Neural cell (in vitro differentiated cells): ENCODE results near the gene WDR7. TPM values are rescaled to one million over a fixed set of nuclear protein-coding genes. Genes with fewer than 3 reads are reported as not detected.

ENCODE experiments used
- H2AFZ ChIP-seq: fragments of 200-600, 300-800 bp; sonication (generic), shearing (Covaris generic); 2 replicates; pipeline ENCODE4 v1.6.0; 2014; ENCODE audit warnings: low read depth, mild to moderate bottlenecking, antibody characterized with exemption, low read length, moderate library complexity
- H3F3A ChIP-seq: fragments of 200-600 bp; shearing (Covaris generic); 2 replicates; pipeline ENCODE4 v1.6.1; 2016; ENCODE audit warnings: mild to moderate bottlenecking, moderate library complexity, mixed read lengths, antibody characterized with exemption, low read length; ENCODE audit not compliant: insufficient read depth, poor library complexity, severe bottlenecking
- H3K27ac ChIP-seq: fragments of 200-600, 300-800 bp; sonication (generic), shearing (Covaris generic); 2 replicates; pipeline ENCODE4 v1.5.1; 2014; ENCODE audit warnings: mild to moderate bottlenecking, low read length, moderate library complexity
- H3K27me3 ChIP-seq: fragments of 300-800, 200-600 bp; sonication (generic), shearing (Covaris generic); 2 replicates; pipeline ENCODE4 v1.6.0; 2014; ENCODE audit warnings: mild to moderate bottlenecking, low read depth, low read length, moderate library complexity; ENCODE audit not compliant: insufficient read depth
- H3K36me3 ChIP-seq: fragments of 300-800, 200-600 bp; sonication (generic), shearing (Covaris generic); 2 replicates; pipeline ENCODE4 v1.5.1; 2014; ENCODE audit warnings: mild to moderate bottlenecking, antibody characterized with exemption, low read length, moderate library complexity; ENCODE audit not compliant: insufficient read depth
- H3K4me2 ChIP-seq: fragments of 300-800, 200-600 bp; sonication (generic), shearing (Covaris generic); 2 replicates; pipeline ENCODE4 v1.6.0; 2014; ENCODE audit warnings: mild to moderate bottlenecking, low read length
- H3K4me3 ChIP-seq: fragments of 300-800, 200-600 bp; sonication (generic), shearing (Covaris generic); 2 replicates; pipeline ENCODE4 v1.5.1; 2014; ENCODE audit warnings: mild to moderate bottlenecking, low read length, moderate library complexity
- H3K79me2 ChIP-seq: fragments of 200-600 bp; shearing (Covaris generic); replicated peaks from 2 replicates; pipeline ENCODE4 v1.6.0; 2014; ENCODE audit warnings: mild to moderate bottlenecking, low read length, moderate library complexity; ENCODE audit not compliant: insufficient read depth
- H3K9ac ChIP-seq: fragments of 300-800, 200-600 bp; sonication (generic), shearing (Covaris generic); 2 replicates; pipeline ENCODE4 v1.6.1; 2016; ENCODE audit warnings: mild to moderate bottlenecking, low read length, mixed read lengths
- H3K9me2 ChIP-seq: fragments of 200-600 bp; shearing (Covaris generic); 2 replicates; pipeline ENCODE4 v1.6.1; 2016; ENCODE audit warnings: mild to moderate bottlenecking, low read length, mixed read lengths; ENCODE audit not compliant: insufficient read depth
- H3K9me3 ChIP-seq: fragments of 200-600, 300-800 bp; sonication (generic), shearing (Covaris generic); 2 replicates; pipeline ENCODE4 v1.6.1; 2016; ENCODE audit warnings: mild to moderate bottlenecking, mixed run types, low read length, moderate library complexity, mixed read lengths
- H4K20me1 ChIP-seq: fragments of 200-600 bp; shearing (Covaris generic); 2 replicates; pipeline ENCODE4 v1.6.1; 2016; ENCODE audit warnings: mild to moderate bottlenecking, mixed run types; ENCODE audit not compliant: insufficient read depth
- EP300 ChIP-seq: fragments of 450-650 bp; conservative IDR thresholded peaks from 2 replicates; pipeline ENCODE4 v1.6.1; 2014; ENCODE audit warnings: antibody characterized with exemption, mild to moderate bottlenecking, moderate library complexity; ENCODE audit not compliant: poor library complexity, severe bottlenecking
- EZH2 ChIP-seq: fragments of 200-600, 300-800 bp; shearing (Covaris generic), sonication (generic); IDR thresholded peaks from 2 replicates; pipeline ENCODE4 v1.6.1; 2014; ENCODE audit warnings: antibody characterized with exemption, low read length, borderline replicate concordance, mild to moderate bottlenecking; ENCODE audit not compliant: insufficient read depth, poor library complexity, severe bottlenecking
- MXI1 ChIP-seq: fragments of 450-650 bp; conservative IDR thresholded peaks from 2 replicates; pipeline ENCODE4 v1.6.1; 2014; ENCODE audit warnings: antibody characterized with exemption, mild to moderate bottlenecking; ENCODE audit not compliant: poor library complexity, severe bottlenecking
- POLR2AphosphoS5 ChIP-seq: IDR thresholded peaks from 2 replicates; pipeline ENCODE4 v1.6.1; 2012
- RAD21 ChIP-seq: fragments of 450-650 bp; conservative IDR thresholded peaks from 2 replicates; pipeline ENCODE4 v1.6.1; 2014; ENCODE audit warnings: antibody characterized with exemption, mild to moderate bottlenecking, moderate library complexity
- SMC3 ChIP-seq: fragments of 450-650 bp; conservative IDR thresholded peaks from 2 replicates; pipeline ENCODE4 v1.6.1; 2014; ENCODE audit warnings: antibody characterized with exemption, mild to moderate bottlenecking, moderate library complexity; ENCODE audit not compliant: poor library complexity
- TAF1 ChIP-seq: IDR thresholded peaks from 2 replicates; pipeline ENCODE4 v1.6.1; 2012; ENCODE audit warnings: low read depth
- polyA plus RNA-seq: library from polyadenylated mRNA; depleted of rRNA; stranded (reverse); fragments of >200 nt; gene quantifications from 2 replicates; pipeline ENCODE4 v1.2.3, GENCODE V29; 2014
- TF ChIP-seq, protein P1 (sequence below): IDR thresholded peaks from 2 replicates; pipeline ENCODE4 v1.6.1; 2012; ENCODE audit warnings: borderline replicate concordance
- TF ChIP-seq, protein P2 (sequence below): fragments of 450-650 bp; IDR thresholded peaks from 2 replicates; pipeline ENCODE4 v1.5.1; 2014; ENCODE audit warnings: antibody characterized with exemption, mild to moderate bottlenecking, moderate library complexity; ENCODE audit not compliant: poor library complexity, severe bottlenecking

The WDR7 gene
- polyA plus RNA-seq, 1 donor from 2014 or later = 15.1 TPM

- Histone ChIP-seq H3K4me3 (no peak overlapping the region), H3K36me3 (no peaks in the 10 kb centered on the region), H3K27ac (no peak overlapping the region), H2AFZ (no peak overlapping the region), H3K4me2 (no peak overlapping the region), H3K27me3 (no peaks in the 10 kb centered on the region), H3K9ac (no peak overlapping the region), H3K9me2 (no peaks in the 10 kb centered on the region), H3F3A (no peaks in the 10 kb centered on the region), H4K20me1 (no peaks in the 10 kb centered on the region), H3K79me2 (no peaks in the 10 kb centered on the region), H3K9me3 (no peaks in the 10 kb centered on the region)
- TF ChIP-seq, protein P1, sequence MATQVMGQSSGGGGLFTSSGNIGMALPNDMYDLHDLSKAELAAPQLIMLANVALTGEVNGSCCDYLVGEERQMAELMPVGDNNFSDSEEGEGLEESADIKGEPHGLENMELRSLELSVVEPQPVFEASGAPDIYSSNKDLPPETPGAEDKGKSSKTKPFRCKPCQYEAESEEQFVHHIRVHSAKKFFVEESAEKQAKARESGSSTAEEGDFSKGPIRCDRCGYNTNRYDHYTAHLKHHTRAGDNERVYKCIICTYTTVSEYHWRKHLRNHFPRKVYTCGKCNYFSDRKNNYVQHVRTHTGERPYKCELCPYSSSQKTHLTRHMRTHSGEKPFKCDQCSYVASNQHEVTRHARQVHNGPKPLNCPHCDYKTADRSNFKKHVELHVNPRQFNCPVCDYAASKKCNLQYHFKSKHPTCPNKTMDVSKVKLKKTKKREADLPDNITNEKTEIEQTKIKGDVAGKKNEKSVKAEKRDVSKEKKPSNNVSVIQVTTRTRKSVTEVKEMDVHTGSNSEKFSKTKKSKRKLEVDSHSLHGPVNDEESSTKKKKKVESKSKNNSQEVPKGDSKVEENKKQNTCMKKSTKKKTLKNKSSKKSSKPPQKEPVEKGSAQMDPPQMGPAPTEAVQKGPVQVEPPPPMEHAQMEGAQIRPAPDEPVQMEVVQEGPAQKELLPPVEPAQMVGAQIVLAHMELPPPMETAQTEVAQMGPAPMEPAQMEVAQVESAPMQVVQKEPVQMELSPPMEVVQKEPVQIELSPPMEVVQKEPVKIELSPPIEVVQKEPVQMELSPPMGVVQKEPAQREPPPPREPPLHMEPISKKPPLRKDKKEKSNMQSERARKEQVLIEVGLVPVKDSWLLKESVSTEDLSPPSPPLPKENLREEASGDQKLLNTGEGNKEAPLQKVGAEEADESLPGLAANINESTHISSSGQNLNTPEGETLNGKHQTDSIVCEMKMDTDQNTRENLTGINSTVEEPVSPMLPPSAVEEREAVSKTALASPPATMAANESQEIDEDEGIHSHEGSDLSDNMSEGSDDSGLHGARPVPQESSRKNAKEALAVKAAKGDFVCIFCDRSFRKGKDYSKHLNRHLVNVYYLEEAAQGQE = no peak
- TF ChIP-seq EZH2 (no peak), RAD21 (no peak), TAF1 (no peak), EP300 (no peak), POLR2AphosphoS5 (no peak), SMC3 (no peak), MXI1 (no peak)
- TF ChIP-seq, protein P2, sequence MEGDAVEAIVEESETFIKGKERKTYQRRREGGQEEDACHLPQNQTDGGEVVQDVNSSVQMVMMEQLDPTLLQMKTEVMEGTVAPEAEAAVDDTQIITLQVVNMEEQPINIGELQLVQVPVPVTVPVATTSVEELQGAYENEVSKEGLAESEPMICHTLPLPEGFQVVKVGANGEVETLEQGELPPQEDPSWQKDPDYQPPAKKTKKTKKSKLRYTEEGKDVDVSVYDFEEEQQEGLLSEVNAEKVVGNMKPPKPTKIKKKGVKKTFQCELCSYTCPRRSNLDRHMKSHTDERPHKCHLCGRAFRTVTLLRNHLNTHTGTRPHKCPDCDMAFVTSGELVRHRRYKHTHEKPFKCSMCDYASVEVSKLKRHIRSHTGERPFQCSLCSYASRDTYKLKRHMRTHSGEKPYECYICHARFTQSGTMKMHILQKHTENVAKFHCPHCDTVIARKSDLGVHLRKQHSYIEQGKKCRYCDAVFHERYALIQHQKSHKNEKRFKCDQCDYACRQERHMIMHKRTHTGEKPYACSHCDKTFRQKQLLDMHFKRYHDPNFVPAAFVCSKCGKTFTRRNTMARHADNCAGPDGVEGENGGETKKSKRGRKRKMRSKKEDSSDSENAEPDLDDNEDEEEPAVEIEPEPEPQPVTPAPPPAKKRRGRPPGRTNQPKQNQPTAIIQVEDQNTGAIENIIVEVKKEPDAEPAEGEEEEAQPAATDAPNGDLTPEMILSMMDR = no peak
These were observed 294.3 kb downstream of the WDR7 start for GRCh38 chr18:56945171-56946083.

- no peaks in the 10 kb centered on the region for H3K9me3 ChIP-seq
- no peaks in the 10 kb centered on the region for H3K79me2 ChIP-seq
- H2AFZ ChIP-seq = no peak overlapping the region
- H3K4me3 ChIP-seq = no peak overlapping the region
- H3K4me2 ChIP-seq = no peak overlapping the region
- H3K9me2 ChIP-seq = no peaks in the 10 kb centered on the region
- no peaks in the 10 kb centered on the region for H3K36me3 ChIP-seq
- H3K27me3 ChIP-seq = no peaks in the 10 kb centered on the region
- H3K27ac ChIP-seq = no peak overlapping the region
- TF ChIP-seq RAD21 (no peak), EP300 (no peak), POLR2AphosphoS5 (no peak), EZH2 (no peak), SMC3 (no peak), MXI1 (no peak), TAF1 (no peak)
- TF ChIP-seq, protein P2 = no peak
- TF ChIP-seq, protein P1 = no peak
- H4K20me1 ChIP-seq = no peaks in the 10 kb centered on the region
- no peak overlapping the region for H3K9ac ChIP-seq
- H3F3A ChIP-seq = no peaks in the 10 kb centered on the region
These were observed 296.1 kb downstream of the WDR7 start for GRCh38 chr18:56947236-56947635.
